Breast epithelium (tissue), 4 donors: ENCODE data around the gene MPEG1. TPM values are rescaled to one million over a fixed set of nuclear protein-coding genes. Genes with fewer than 3 reads are reported as not detected.

Experiments
- DNase-seq, 2 donors: peaks; one replicate each; pipeline ENCODE4 v3.0.0-alpha.2; 2019; ENCODE audit warnings: low spot score in 2 of 2
- H3K27ac ChIP-seq, 2 donors: fragments of 200-600 bp; sonication (generic) in 1 of 2; one replicate each; pipeline ENCODE4 v1.5.1; 2016 to 2019; ENCODE audit warnings: mild to moderate bottlenecking in 1 of 2
- H3K27me3 ChIP-seq, 2 donors: fragments of 200-600 bp; sonication (generic) in 1 of 2; one replicate each; pipeline versions ENCODE4 v1.5.1 to v1.6.0; 2017 to 2019; ENCODE audit warnings: control low read depth in 1 of 2, mild to moderate bottlenecking in 1 of 2
- H3K36me3 ChIP-seq: fragments of 200-600 bp; one replicate; pipeline ENCODE4 v1.5.1; 2019
- H3K4me1 ChIP-seq, 2 donors: fragments of 200-600 bp; sonication (generic); one replicate each; pipeline ENCODE4 v1.5.1; 2016 to 2019; ENCODE audit warnings: control low read depth in 1 of 2
- H3K4me3 ChIP-seq, 3 donors: fragments of 200-600 bp; sonication (generic); 1 replicate in 2 of 3; 2 replicates in 1 of 3; pipeline ENCODE4 v1.5.1; 2016 to 2019; ENCODE audit warnings: mild to moderate bottlenecking in 3 of 3, moderate library complexity in 2 of 3
- H3K9me3 ChIP-seq, 2 donors: fragments of 200-600 bp; sonication (generic) in 1 of 2; one replicate each; pipeline ENCODE4 v1.5.1; 2016 to 2019; ENCODE audit warnings: control low read depth in 1 of 2
- CTCF ChIP-seq, 3 donors: fragments of 450-650 bp; IDR thresholded peaks; one replicate each; pipeline ENCODE4 v1.5.1; 2016 to 2017; ENCODE audit warnings: antibody characterized with exemption in 3 of 3, mild to moderate bottlenecking in 3 of 3, moderate library complexity in 3 of 3
- POLR2A ChIP-seq: fragments of 450-650 bp; IDR thresholded peaks from one replicate; pipeline ENCODE4 v1.6.1; 2016; ENCODE audit warnings: antibody characterized with exemption, mild to moderate bottlenecking, moderate library complexity
- POLR2AphosphoS5 ChIP-seq, 3 donors: sonication (generic); formaldehyde crosslinking; IDR thresholded peaks; one replicate each; pipeline ENCODE4 v1.6.1; 2017; ENCODE audit warnings: antibody characterized with exemption in 3 of 3
- intact Hi-C: fragments of 100-400 bp; cut with DNase I; formaldehyde crosslinking; loops from one replicate; pipeline ENCODE4 v1.15.1; 2023; ENCODE audit warnings: low total_unique reads
- total RNA-seq, 3 donors: library from RNA; depleted of rRNA; stranded (reverse); fragments of >200 nt; gene quantifications; one replicate each; pipeline ENCODE4 v1.1.0, GENCODE V29; 2016

MPEG1 gene
- total RNA-seq, 3 donors from 2014 or later = 2.6 to 65.4 (median 13.2) TPM

GRCh38 chr11:59204746-59205145, 8.0 kb downstream of the MPEG1 start:
- Histone ChIP-seq H3K27ac (no peak overlapping the region), H3K27me3 (no peaks in the 10 kb centered on the region), H3K9me3 (no peaks in the 10 kb centered on the region), H3K4me3 (no peak overlapping the region), H3K36me3 (peaks cover 5% of the 10 kb centered on the region), H3K4me1 (peaks cover 0 to 4% of the 10 kb centered on the region in 2 donors)
- no peak for TF ChIP-seq POLR2AphosphoS5 (IDR thresholded peaks at IDR 0.05)
- no peak for TF ChIP-seq POLR2A
- no peak for TF ChIP-seq CTCF (IDR thresholded peaks at IDR 0.05)
- intact Hi-C loops = loop anchor here (5.0 kb wide), 1 partner anchor 32 kb away; the partner anchor contains the start of gene DTX4
- DNase-seq = no peak

DNA sequence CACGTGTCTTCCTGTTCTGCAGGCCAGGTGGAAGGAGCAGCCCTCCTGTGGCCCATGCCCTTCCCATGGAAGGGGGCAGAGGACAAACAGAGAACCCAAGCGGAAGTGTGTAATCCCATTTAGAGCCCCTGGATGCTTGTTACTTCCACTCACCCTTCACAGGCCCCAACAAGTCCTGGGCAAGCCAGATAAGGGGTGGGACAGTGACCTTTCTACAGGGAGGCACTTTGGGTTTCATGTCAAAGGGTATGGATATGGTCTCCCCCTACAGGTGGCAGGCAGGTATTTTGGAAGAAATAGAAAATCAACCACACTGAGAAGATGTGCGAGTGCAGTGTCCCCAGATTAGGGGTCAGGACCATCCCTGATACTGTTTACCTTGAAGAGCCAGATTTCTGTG, 11.4 kb downstream of the MPEG1 start:
- TF ChIP-seq CTCF (IDR thresholded peaks at IDR 0.05) (peak in 1 of 3 donors; percentile 23), POLR2A (no peak), POLR2AphosphoS5 (IDR thresholded peaks at IDR 0.05) (no peak)
- peaks cover 5% of the 10 kb centered on the region for H3K36me3 ChIP-seq
- intact Hi-C loops = no loop called here
- no peaks in the 10 kb centered on the region for H3K4me1 ChIP-seq
- no peak overlapping the region for H3K4me3 ChIP-seq
- DNase-seq = no peak
- no peaks in the 10 kb centered on the region for H3K27me3 ChIP-seq
- no peak overlapping the region for H3K27ac ChIP-seq
- no peaks in the 10 kb centered on the region for H3K9me3 ChIP-seq

DNA sequence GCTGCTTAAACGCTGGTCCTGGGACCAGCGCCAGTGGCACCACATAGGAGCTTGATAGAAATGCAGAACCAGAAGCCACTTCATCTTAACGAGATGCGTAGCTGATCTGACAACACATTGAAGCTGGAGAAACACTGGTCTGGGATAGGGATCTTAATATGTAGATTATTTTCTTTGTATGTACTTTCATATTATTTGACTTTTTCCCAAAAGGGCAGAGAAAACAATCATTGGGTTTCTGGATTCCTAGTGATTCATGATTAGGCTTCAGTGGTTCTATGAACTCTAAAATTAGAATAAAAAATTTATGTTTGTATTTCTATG, 12.3 kb downstream of the MPEG1 start:
- Histone ChIP-seq H3K27ac (no peak overlapping the region), H3K27me3 (no peaks in the 10 kb centered on the region), H3K36me3 (peaks cover 4% of the 10 kb centered on the region), H3K4me1 (no peaks in the 10 kb centered on the region), H3K4me3 (no peak overlapping the region), H3K9me3 (no peaks in the 10 kb centered on the region)
- intact Hi-C loops = no loop called here
- no peak for DNase-seq
- TF ChIP-seq POLR2A (no peak), POLR2AphosphoS5 (IDR thresholded peaks at IDR 0.05) (no peak), CTCF (IDR thresholded peaks at IDR 0.05) (no peak)

GRCh38 chr11:59199546-59200422, 12.9 kb downstream of the MPEG1 start:
- TF ChIP-seq POLR2AphosphoS5 (IDR thresholded peaks at IDR 0.05) (no peak), POLR2A (no peak), CTCF (IDR thresholded peaks at IDR 0.05) (no peak)
- no peak overlapping the region for H3K4me3 ChIP-seq
- no peak for DNase-seq
- no peaks in the 10 kb centered on the region for H3K9me3 ChIP-seq
- no peaks in the 10 kb centered on the region for H3K27me3 ChIP-seq
- no peaks in the 10 kb centered on the region for H3K36me3 ChIP-seq
- H3K4me1 ChIP-seq = no peaks in the 10 kb centered on the region
- H3K27ac ChIP-seq = no peak overlapping the region
- intact Hi-C loops = no loop called here

DNA sequence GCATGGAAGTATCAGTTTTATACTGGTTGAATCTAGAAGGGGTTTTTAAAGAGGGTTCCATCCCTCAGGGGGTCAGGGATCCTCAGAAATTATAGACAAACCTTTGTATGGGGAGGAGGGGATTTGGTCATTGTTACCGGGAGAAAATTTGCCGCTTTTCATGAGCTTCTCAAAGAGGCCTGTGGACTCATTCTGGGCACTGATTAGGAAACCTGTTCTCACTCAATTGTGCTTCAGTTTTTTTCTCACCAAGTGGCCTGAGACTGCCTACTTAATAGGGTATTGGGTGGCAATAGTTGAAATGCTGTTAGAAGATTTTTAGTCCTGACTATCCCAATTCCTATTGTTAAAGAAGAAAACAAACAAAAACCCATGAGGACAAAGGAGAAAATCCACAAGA, 14.0 kb downstream of the MPEG1 start:
- Histone ChIP-seq H3K27me3 (no peaks in the 10 kb centered on the region), H3K4me3 (no peak overlapping the region), H3K9me3 (no peaks in the 10 kb centered on the region), H3K36me3 (no peaks in the 10 kb centered on the region), H3K4me1 (no peaks in the 10 kb centered on the region), H3K27ac (no peak overlapping the region)
- intact Hi-C loops = no loop called here
- TF ChIP-seq POLR2AphosphoS5 (IDR thresholded peaks at IDR 0.05) (no peak), POLR2A (no peak), CTCF (IDR thresholded peaks at IDR 0.05) (no peak)
- DNase-seq = no peak
